Memory B cell (primary cell): Measurements from ENCODE around the gene AKR7A2.

Source experiments
- ATAC-seq: fragments of 150-1000 bp; cut with Tn5 transposase; 2 replicates; pipeline ENCODE4 v1.10.0; 2021; ENCODE audit warnings: low read depth, mild to moderate bottlenecking, moderate library complexity
- DNase-seq, 2 donors: peaks; one replicate each; pipeline ENCODE4 v3.0.0; 2022; ENCODE audit warnings: low spot score in 2 of 2
- H3K27ac Mint-ChIP-seq: one replicate; pipeline ENCODE4 v1.8.0; 2022; ENCODE audit warnings: mild to moderate bottlenecking, moderate library complexity, mixed read lengths
- H3K27me3 Mint-ChIP-seq: one replicate; pipeline ENCODE4 v1.8.0; 2022; ENCODE audit warnings: mixed read lengths
- H3K36me3 Mint-ChIP-seq: one replicate; pipeline ENCODE4 v1.8.0; 2022; ENCODE audit warnings: mild to moderate bottlenecking, mixed read lengths
- H3K4me1 Mint-ChIP-seq: one replicate; pipeline ENCODE4 v1.8.0; 2022; ENCODE audit warnings: mixed read lengths
- H3K4me3 Mint-ChIP-seq: one replicate; pipeline ENCODE4 v1.8.0; 2022; ENCODE audit warnings: mild to moderate bottlenecking, moderate library complexity, mixed read lengths
- H3K9me3 Mint-ChIP-seq: one replicate; pipeline ENCODE4 v1.8.0; 2022; ENCODE audit warnings: mixed read lengths

AKR7A2 gene

GRCh38 chr1:19311931-19312781 is at the start of gene AKR7A2, which contains the start of gene SLC66A1:
Gene AKR7A2 (minus strand): TSS chr1:19312144. CDS start chr1:19312124, 20 bp downstream.
Gene SLC66A1 (plus strand): TSS chr1:19312326. CDS start chr1:19317678, 5,352 bp downstream.
- peak within 1 kb of the TSS; percentile 55 for H3K27ac Mint-ChIP-seq
- H3K4me3 Mint-ChIP-seq = peak within 1 kb of the TSS; percentile 88
- H3K36me3 Mint-ChIP-seq = peaks cover 7% of the 10 kb centered on the region
- no peaks in the 10 kb centered on the region for H3K27me3 Mint-ChIP-seq
- no peaks in the 10 kb centered on the region for H3K9me3 Mint-ChIP-seq
- DNase-seq (peak; percentile 88 to 91), ATAC-seq (peak; percentile 79)
- peaks cover 37% of the 10 kb centered on the region for H3K4me1 Mint-ChIP-seq

GRCh38 chr1:19360843-19361610 is 49.1 kb upstream of the AKR7A2 start:
- Mint-ChIP-seq H3K27ac (peak overlapping the region; percentile 19), H3K27me3 (no peaks in the 10 kb centered on the region), H3K9me3 (no peaks in the 10 kb centered on the region), H3K4me3 (no peak overlapping the region), H3K36me3 (peaks cover 7% of the 10 kb centered on the region), H3K4me1 (peaks cover 4% of the 10 kb centered on the region)
- ATAC-seq = no peak
- no peak for DNase-seq

GRCh38 chr1:19360432-19360831 is 48.5 kb upstream of the AKR7A2 start:
- Mint-ChIP-seq H3K27ac (no peak overlapping the region), H3K36me3 (peaks cover 10% of the 10 kb centered on the region), H3K4me1 (peaks cover 4% of the 10 kb centered on the region), H3K4me3 (no peak overlapping the region), H3K27me3 (no peaks in the 10 kb centered on the region), H3K9me3 (no peaks in the 10 kb centered on the region)
- DNase-seq (no peak), ATAC-seq (no peak)

- H3K4me3 Mint-ChIP-seq = no peak overlapping the region
- H3K27ac Mint-ChIP-seq = no peak overlapping the region
These were observed 48.1 kb upstream of the AKR7A2 start for GRCh38 chr1:19360016-19360415.

GRCh38 chr1:19359357-19359756 is 47.4 kb upstream of the AKR7A2 start:
- Mint-ChIP-seq H3K9me3 (no peaks in the 10 kb centered on the region), H3K4me1 (peaks cover 2% of the 10 kb centered on the region), H3K4me3 (no peak overlapping the region), H3K27me3 (no peaks in the 10 kb centered on the region), H3K36me3 (peaks cover 5% of the 10 kb centered on the region), H3K27ac (no peak overlapping the region)
- ATAC-seq = no peak
- DNase-seq = no peak

More at GRCh38 chr1:19360016-19360415, 48.1 kb upstream of the AKR7A2 start:
- no peaks in the 10 kb centered on the region for H3K9me3 Mint-ChIP-seq
- H3K4me1 Mint-ChIP-seq = peaks cover 4% of the 10 kb centered on the region
- DNase-seq = no peak
- H3K36me3 Mint-ChIP-seq = peaks cover 7% of the 10 kb centered on the region
- H3K27me3 Mint-ChIP-seq = no peaks in the 10 kb centered on the region
- ATAC-seq = no peak

- H3K4me1 Mint-ChIP-seq = peaks cover 2% of the 10 kb centered on the region
- H3K27ac Mint-ChIP-seq = no peak overlapping the region
- H3K27me3 Mint-ChIP-seq = no peaks in the 10 kb centered on the region
- DNase-seq = no peak
- H3K9me3 Mint-ChIP-seq = no peaks in the 10 kb centered on the region
- H3K4me3 Mint-ChIP-seq = no peak overlapping the region
- H3K36me3 Mint-ChIP-seq = peaks cover 7% of the 10 kb centered on the region
- no peak for ATAC-seq
These were observed 46.8 kb upstream of the AKR7A2 start for GRCh38 chr1:19358710-19359109.

GRCh38 chr1:19357299-19357986 is 45.5 kb upstream of the AKR7A2 start:
- Mint-ChIP-seq H3K9me3 (no peaks in the 10 kb centered on the region), H3K36me3 (peaks cover 9% of the 10 kb centered on the region), H3K4me3 (no peak overlapping the region), H3K27ac (no peak overlapping the region), H3K4me1 (peaks cover 2% of the 10 kb centered on the region), H3K27me3 (no peaks in the 10 kb centered on the region)
- no peak for DNase-seq
- ATAC-seq = no peak

- DNase-seq = no peak
- Mint-ChIP-seq H3K27me3 (no peaks in the 10 kb centered on the region), H3K4me1 (peaks cover 2% of the 10 kb centered on the region), H3K9me3 (no peaks in the 10 kb centered on the region), H3K36me3 (peaks cover 9% of the 10 kb centered on the region), H3K27ac (peak overlapping the region; percentile 31), H3K4me3 (no peak overlapping the region)
- no peak for ATAC-seq
These were observed 44.3 kb upstream of the AKR7A2 start for GRCh38 chr1:19356266-19356665.

- no peak overlapping the region for H3K27ac Mint-ChIP-seq
- H3K36me3 Mint-ChIP-seq = peaks cover 15% of the 10 kb centered on the region
- no peak overlapping the region for H3K4me3 Mint-ChIP-seq
- no peaks in the 10 kb centered on the region for H3K27me3 Mint-ChIP-seq
- no peak for DNase-seq
- no peak for ATAC-seq
- no peaks in the 10 kb centered on the region for H3K4me1 Mint-ChIP-seq
- no peaks in the 10 kb centered on the region for H3K9me3 Mint-ChIP-seq
These were observed 42.6 kb upstream of the AKR7A2 start for GRCh38 chr1:19354531-19354981.

GRCh38 chr1:19353596-19353995 is 41.7 kb upstream of the AKR7A2 start:
- H3K27ac Mint-ChIP-seq = peak overlapping the region; percentile 72

GRCh38 chr1:19352839-19353238 is 40.9 kb upstream of the AKR7A2 start:
- DNase-seq = no peak
- Mint-ChIP-seq H3K4me3 (no peak overlapping the region), H3K27ac (no peak overlapping the region), H3K36me3 (peaks cover 15% of the 10 kb centered on the region), H3K4me1 (no peaks in the 10 kb centered on the region), H3K27me3 (no peaks in the 10 kb centered on the region), H3K9me3 (no peaks in the 10 kb centered on the region)
- ATAC-seq = no peak

More at GRCh38 chr1:19353596-19353995, 41.7 kb upstream of the AKR7A2 start:
- no peaks in the 10 kb centered on the region for H3K9me3 Mint-ChIP-seq
- DNase-seq (no peak), ATAC-seq (no peak)
- H3K4me1 Mint-ChIP-seq = no peaks in the 10 kb centered on the region
- no peaks in the 10 kb centered on the region for H3K27me3 Mint-ChIP-seq
- no peak overlapping the region for H3K4me3 Mint-ChIP-seq
- peaks cover 15% of the 10 kb centered on the region for H3K36me3 Mint-ChIP-seq

- H3K4me3 Mint-ChIP-seq = no peak overlapping the region
- peaks cover 15% of the 10 kb centered on the region for H3K36me3 Mint-ChIP-seq
- no peak overlapping the region for H3K27ac Mint-ChIP-seq
- no peaks in the 10 kb centered on the region for H3K27me3 Mint-ChIP-seq
- H3K4me1 Mint-ChIP-seq = no peaks in the 10 kb centered on the region
- DNase-seq = no peak
- no peaks in the 10 kb centered on the region for H3K9me3 Mint-ChIP-seq
- no peak for ATAC-seq
These were observed 39.9 kb upstream of the AKR7A2 start for GRCh38 chr1:19351873-19352272.

- Mint-ChIP-seq H3K27me3 (no peaks in the 10 kb centered on the region), H3K27ac (peak overlapping the region; percentile 24), H3K4me3 (no peak overlapping the region), H3K4me1 (peaks cover 2% of the 10 kb centered on the region), H3K9me3 (no peaks in the 10 kb centered on the region), H3K36me3 (peaks cover 12% of the 10 kb centered on the region)
- ATAC-seq (no peak), DNase-seq (no peak)
These were observed 38.6 kb upstream of the AKR7A2 start for GRCh38 chr1:19350566-19350965.

- H3K4me1 Mint-ChIP-seq = peaks cover 2% of the 10 kb centered on the region
- H3K36me3 Mint-ChIP-seq = peaks cover 12% of the 10 kb centered on the region
- no peaks in the 10 kb centered on the region for H3K9me3 Mint-ChIP-seq
- ATAC-seq = no peak
- no peaks in the 10 kb centered on the region for H3K27me3 Mint-ChIP-seq
- H3K27ac Mint-ChIP-seq = no peak overlapping the region
- H3K4me3 Mint-ChIP-seq = no peak overlapping the region
- no peak for DNase-seq
These were observed 38.1 kb upstream of the AKR7A2 start for GRCh38 chr1:19349999-19350398.
